Muscle of leg (tissue), 11 donors: ENCODE measurements around the gene SAMD4B. TPM values are rescaled to one million over a fixed set of nuclear protein-coding genes. Genes with fewer than 3 reads are reported as not detected.
"Not testable (repeated sequence)": the region's sequence is repeated elsewhere in the genome, so short reads cannot be mapped to it uniquely, and the experiment has no call there.

ENCODE experiments used
- DNase-seq: peaks from one replicate; pipeline ENCODE4 v3.0.0; 2013
- H3K27ac ChIP-seq: one replicate; pipeline ENCODE4 v1.5.1; 2013; ENCODE audit warnings: mild to moderate bottlenecking, low read length, control low read depth
- H3K27me3 ChIP-seq: one replicate; pipeline ENCODE4 v1.6.1; 2013; ENCODE audit warnings: low read length; ENCODE audit not compliant: control insufficient read depth, insufficient read depth
- H3K36me3 ChIP-seq: one replicate; pipeline ENCODE4 v1.6.1; 2013; ENCODE audit warnings: low read length; ENCODE audit not compliant: control insufficient read depth, insufficient read depth
- H3K4me1 ChIP-seq: one replicate; pipeline ENCODE4 v1.6.1; 2013; ENCODE audit warnings: low read length; ENCODE audit not compliant: control insufficient read depth, insufficient read depth
- H3K4me3 ChIP-seq: one replicate; pipeline ENCODE4 v1.5.1; 2013; ENCODE audit warnings: low read length, control low read depth
- H3K9me3 ChIP-seq: replicated peaks from 2 replicates; pipeline ENCODE4 v1.6.1; 2013; ENCODE audit warnings: low read depth, low read length; ENCODE audit not compliant: control insufficient read depth
- WGBS: methylation state at CpG from one replicate; pipeline ENCODE4 v1.1.5; 2013; ENCODE audit warnings: missing lambda C conversion rate; ENCODE audit not compliant: insufficient coverage; 5-methylcytosine and 5-hydroxymethylcytosine counted together
- polyA plus RNA-seq, 8 donors: library from polyadenylated mRNA; unstranded; fragments of 120-200 nt; gene quantifications; one replicate each; pipeline versions ENCODE4 v1.2.1 to v1.2.3, GENCODE V29; 2013; ENCODE audit warnings: inconsistent platforms in 1 of 8, low replicate concordance in 1 of 8; ENCODE audit not compliant: insufficient read length in 8 of 8, insufficient read depth in 1 of 8
- total RNA-seq: library from RNA; stranded (reverse); fragments of 120-200 nt; gene quantifications from one replicate; pipeline ENCODE4 v1.2.4, GENCODE V29; 2013

Gene SAMD4B
- total and polyA plus RNA-seq, 9 donors: 36.6 to 99.6 (median 82.8) TPM

DNA sequence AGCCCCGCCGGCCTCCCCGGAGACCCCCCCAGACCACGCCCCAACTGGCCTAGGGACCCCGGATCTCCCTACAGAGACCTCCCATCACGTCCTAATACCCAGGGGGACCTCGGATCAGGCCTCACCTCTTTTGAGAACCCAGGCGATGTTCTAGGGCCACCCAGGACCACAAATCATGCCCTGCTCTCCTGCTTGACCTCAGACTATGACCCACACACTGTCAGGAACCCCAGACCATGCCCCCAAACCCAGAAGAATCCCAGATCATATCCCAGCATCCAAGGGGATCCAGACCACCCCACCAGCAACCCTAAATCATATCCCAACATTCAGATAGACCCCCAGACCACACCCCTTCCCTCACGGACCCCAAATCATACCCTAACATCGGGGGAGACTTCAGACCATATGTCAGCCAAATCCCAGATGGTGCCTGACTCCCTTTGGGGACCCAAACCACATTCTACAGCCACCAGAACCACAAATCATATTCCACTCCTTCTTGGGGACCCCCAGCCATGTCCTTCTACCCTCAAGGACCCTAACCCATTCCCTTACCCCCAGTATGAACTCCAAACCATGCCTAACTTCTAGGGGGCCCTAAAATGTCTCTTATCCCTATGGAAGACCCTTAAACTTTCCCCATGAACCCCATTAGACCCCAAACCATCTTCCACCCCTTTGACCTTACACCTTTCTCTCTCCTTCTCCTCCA, 20.9 kb upstream of the SAMD4B start:
- Histone ChIP-seq H3K4me3 (no peak overlapping the region), H3K4me1 (peaks cover 9% of the 10 kb centered on the region), H3K36me3 (no peaks in the 10 kb centered on the region), H3K27me3 (peaks cover 2% of the 10 kb centered on the region), H3K9me3 (no peaks in the 10 kb centered on the region), H3K27ac (no peak overlapping the region)
- 5% methylated on average over 4 of the region's 10 CpGs for WGBS
- no peak for DNase-seq

DNA sequence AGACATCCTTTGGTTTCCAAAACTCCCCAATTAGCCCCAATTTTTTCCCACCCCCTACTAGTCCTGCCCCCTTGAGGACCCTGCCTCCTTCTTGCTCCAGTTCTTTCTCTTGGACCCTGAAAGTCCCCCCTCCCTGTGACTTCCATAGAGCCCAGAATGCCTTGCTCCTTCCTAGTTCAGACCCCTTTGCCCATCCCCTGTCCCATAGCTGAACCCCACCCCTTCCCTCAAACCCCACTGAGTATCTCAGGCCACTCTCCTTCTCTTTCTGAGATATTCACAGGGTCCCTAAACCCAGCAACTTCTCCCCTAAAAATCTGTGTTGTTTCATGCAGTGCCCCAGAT, 20.4 kb upstream of the SAMD4B start:
- H3K4me3 ChIP-seq: no peak overlapping the region

DNA sequence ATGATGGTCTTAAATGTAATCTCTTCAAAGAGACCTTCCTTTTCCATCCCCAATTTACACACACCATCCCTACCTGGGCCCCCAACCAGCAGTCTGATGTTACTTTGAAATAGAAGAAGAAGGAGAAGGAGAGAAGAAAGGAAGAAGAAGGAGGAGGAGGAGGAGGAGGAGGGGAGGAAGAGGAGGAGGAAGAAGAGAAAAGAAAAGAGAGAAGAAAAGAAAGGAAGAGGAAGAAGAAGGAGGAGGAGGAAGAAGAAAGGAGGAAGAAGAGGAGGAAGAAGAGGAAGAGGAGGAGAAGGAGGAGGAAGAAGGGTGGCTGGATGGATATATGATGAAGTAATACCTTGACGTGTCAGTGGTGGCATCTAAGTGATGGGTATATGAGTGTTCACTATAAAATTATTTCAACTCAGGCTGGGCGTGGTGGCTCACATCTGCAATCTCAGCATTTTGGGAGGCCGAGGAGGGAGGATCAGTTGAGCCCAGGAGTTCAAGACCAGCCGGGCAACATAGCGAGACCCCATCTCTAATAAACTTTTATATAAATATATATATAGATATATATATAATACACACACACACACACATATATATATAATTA, 17.9 kb upstream of the SAMD4B start:
- WGBS: 80% methylated on average over 1 of the region's 5 CpGs
- H3K4me3 ChIP-seq: no peak overlapping the region
- no peaks in the 10 kb centered on the region for H3K9me3 ChIP-seq
- H3K36me3 ChIP-seq: no peaks in the 10 kb centered on the region
- no peak for DNase-seq
- H3K4me1 ChIP-seq: peaks cover 13% of the 10 kb centered on the region
- no peak overlapping the region for H3K27ac ChIP-seq
- peaks cover 2% of the 10 kb centered on the region for H3K27me3 ChIP-seq

More for the DNA sequence above, 20.4 kb upstream of the SAMD4B start:
- H3K4me1 ChIP-seq: peaks cover 9% of the 10 kb centered on the region
- no peaks in the 10 kb centered on the region for H3K36me3 ChIP-seq
- no peak overlapping the region for H3K27ac ChIP-seq
- H3K9me3 ChIP-seq: no peaks in the 10 kb centered on the region
- DNase-seq: no peak
- peaks cover 2% of the 10 kb centered on the region for H3K27me3 ChIP-seq

DNA sequence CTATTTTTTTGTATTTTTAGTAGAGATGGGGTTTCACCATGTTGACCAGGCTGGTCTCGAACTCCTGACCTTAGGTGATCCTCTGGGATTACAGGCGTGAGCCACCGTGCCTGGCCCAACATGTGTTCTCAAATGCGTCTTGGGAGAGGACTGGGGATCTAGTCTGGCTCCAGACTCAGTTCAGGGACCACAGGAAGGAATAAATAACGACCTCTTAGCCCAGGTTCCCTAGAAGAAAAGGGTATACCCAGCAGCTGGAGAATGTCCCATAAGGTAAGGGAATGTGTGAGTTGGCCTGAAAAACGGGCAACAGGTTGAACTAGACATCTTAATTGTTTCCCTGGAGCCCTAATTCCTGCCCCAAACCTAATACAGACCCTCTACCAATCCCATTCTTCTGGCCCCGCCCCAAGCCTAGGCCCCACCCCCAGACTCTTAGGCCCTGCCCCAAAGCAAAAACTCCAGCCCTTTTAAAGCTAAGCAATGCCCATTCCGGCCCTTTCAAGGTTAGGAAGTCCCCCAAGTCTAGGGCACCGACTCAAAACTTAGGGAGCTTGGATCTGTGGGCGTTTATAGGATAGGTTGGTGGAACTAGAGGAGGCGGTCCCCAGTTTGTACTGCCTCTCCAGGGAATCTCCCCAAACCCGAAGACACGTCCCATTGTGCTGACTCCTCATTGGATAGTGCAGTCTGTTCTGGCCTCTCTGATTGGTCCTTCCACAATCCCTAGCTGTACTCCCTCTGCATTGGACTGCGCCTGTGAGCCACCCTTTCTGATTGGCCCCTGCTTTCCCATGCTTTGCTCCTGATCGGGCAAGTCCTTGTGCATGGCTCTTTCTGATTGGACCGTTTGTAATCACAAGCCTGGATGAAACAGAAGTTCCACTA, 16.2 kb upstream of the SAMD4B start:
- no peaks in the 10 kb centered on the region for H3K27me3 ChIP-seq
- H3K4me3 ChIP-seq: no peak overlapping the region
- H3K9me3 ChIP-seq: no peaks in the 10 kb centered on the region
- H3K4me1 ChIP-seq: peaks cover 4% of the 10 kb centered on the region
- H3K27ac ChIP-seq: no peak overlapping the region
- no peak for DNase-seq
- no peaks in the 10 kb centered on the region for H3K36me3 ChIP-seq
- 65% methylated on average over 8 of the region's 16 CpGs for WGBS

DNA sequence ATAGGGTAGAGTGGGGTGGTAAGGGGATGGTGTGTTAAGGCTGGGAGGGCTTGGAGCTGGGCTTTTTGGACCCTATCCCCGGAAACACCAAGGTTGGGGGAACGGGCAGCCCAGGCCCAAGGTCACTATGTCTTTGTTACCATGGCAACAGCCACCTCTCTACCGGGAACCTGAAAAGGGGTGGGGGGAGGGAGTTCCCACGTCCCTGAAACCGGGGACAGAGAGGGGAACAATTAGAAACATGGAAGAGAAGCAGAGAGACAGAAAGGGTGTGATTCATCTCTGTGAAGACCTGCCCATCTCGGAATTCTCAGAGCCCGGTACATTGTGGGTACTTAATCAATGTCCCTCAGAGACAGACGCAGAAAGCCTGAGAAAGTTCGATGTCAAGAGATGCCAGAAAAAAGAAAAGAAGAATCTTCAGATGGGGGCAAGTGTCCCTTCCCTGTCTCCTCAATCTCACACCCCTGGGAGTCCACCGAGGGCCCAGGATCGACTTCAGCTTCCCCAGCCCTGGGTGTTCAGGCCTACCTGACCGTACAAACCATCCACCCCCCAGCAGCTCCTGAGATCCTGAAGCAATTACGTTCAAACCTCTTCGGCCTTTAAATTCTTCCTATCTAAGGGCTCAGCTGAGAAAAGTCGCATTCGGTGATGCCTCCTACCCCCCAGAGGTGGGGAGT, 14.7 kb upstream of the SAMD4B start:
- no peak for DNase-seq
- Histone ChIP-seq H3K27me3 (no peaks in the 10 kb centered on the region), H3K4me1 (peaks cover 4% of the 10 kb centered on the region), H3K9me3 (no peaks in the 10 kb centered on the region), H3K27ac (no peak overlapping the region), H3K4me3 (no peak overlapping the region), H3K36me3 (no peaks in the 10 kb centered on the region)
- 62% methylated on average over 7 of the region's 16 CpGs for WGBS

DNA sequence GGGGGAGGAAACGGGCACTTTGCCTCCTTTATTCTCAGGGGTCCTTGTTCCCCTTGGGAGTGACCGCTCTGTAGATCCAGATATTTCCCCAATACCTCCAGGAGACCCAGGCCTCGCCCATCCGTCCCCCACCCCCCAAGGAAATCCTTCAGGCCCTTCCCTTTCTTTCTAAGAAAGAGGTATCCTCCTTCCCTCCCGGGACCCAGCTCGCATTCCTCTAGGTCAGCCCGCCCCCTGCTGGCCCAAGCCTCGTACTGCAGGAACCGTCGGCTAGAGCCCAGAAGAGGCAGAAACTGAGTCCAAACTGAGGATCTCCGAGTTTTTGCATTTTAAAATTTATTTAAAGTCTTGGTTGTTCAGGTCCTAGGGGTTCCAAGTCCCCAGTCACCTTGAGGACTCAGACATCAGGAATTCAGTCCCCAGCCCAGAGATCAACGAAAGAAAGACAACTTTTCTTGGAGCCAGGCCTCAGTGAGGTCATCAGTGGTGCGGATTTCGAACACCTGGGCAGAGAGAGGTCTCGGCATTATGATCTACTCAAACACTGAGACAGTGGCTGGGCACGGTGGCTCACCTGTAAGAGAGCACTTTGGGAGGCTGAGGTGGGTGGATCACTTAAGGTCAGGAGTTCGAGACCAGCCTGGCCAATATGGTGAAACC, 14.0 kb upstream of the SAMD4B start:
- Histone ChIP-seq H3K4me1 (peaks cover 4% of the 10 kb centered on the region), H3K27ac (no peak overlapping the region), H3K36me3 (no peaks in the 10 kb centered on the region), H3K27me3 (no peaks in the 10 kb centered on the region), H3K9me3 (no peaks in the 10 kb centered on the region), H3K4me3 (no peak overlapping the region)
- 30% methylated on average over 5 of the region's 17 CpGs for WGBS
- DNase-seq: peak; percentile 90

DNA sequence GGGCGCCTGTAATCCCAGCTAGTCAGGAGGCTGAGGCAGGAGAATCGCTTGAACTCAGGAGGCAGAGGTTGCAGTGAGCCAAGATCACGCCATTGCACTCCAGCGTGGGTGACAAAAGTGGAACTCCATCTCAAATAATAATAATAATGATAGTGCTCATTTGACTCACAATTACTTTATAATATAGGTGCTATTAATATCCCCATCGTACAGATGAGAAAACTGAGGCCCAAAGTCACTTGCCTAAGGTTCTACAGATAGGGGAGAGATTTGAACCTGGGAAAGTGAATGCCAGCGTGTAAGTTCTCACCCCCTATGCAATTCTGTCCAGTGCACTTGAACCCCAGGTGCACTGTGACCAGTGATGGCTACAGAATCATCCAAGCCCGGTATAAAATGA, 12.3 kb upstream of the SAMD4B start:
- Histone ChIP-seq H3K27me3 (no peaks in the 10 kb centered on the region), H3K4me1 (peaks cover 4% of the 10 kb centered on the region), H3K4me3 (no peak overlapping the region), H3K27ac (no peak overlapping the region), H3K36me3 (no peaks in the 10 kb centered on the region), H3K9me3 (no peaks in the 10 kb centered on the region)
- DNase-seq: no peak
- no CpG with 5 or more reads among the region's 7 CpGs for WGBS

DNA sequence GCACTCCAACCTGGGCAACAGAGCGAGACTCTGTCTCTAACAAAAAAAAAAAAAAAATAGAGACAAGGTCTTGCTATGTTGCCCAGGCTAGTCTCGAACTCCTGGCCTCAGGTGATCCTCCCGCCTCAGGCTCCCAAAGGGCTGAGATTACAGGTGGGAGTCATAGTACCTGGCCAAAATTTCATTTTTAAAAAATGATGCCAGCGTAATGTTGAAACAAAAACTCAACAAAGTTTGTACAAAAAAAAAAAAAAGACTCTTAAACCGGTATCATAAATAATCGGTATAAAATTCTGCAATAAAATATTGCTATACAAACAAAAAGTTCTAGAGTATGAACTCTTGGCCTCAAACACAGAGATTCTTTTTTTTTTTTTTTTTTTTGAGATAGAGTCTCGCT, 9.9 kb upstream of the SAMD4B start:
- no peak for DNase-seq
- no peaks in the 10 kb centered on the region for H3K36me3 ChIP-seq
- no peaks in the 10 kb centered on the region for H3K9me3 ChIP-seq
- H3K4me3 ChIP-seq: no peak overlapping the region
- WGBS: 80% methylated on average over 1 of the region's 7 CpGs
- H3K27me3 ChIP-seq: no peaks in the 10 kb centered on the region
- H3K27ac ChIP-seq: no peak overlapping the region
- peaks cover 4% of the 10 kb centered on the region for H3K4me1 ChIP-seq

DNA sequence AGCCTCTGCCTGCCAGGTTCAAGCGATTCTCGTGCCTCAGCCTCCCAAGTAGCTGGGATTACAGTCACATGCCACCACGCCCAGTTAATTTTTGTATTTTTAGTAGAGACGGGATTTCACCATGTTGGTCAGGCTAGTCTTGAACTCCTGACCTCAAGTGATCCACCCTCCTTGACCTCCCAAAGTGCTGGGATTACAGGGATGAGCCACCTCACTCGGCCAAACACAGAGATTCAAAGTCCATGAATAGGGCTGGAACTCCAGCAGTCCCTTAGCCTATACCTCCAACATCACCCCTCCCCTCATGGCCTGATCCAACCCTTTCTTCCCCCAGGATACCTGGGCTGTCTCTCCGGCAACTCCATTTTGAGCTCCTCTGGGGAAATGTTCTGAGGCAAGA, 9.5 kb upstream of the SAMD4B start:
- DNase-seq, H3K4me3 ChIP-seq: not testable (repeated sequence)
- 47% methylated on average over 4 of the region's 6 CpGs for WGBS

More for the DNA sequence above, 9.5 kb upstream of the SAMD4B start:
- H3K27ac ChIP-seq, H3K27me3 ChIP-seq, H3K36me3 ChIP-seq, H3K9me3 ChIP-seq, H3K4me1 ChIP-seq: not testable (repeated sequence)
